GM20000 (cell line): ENCODE data around the gene FAM227B.

Source experiments
- DNase-seq: peaks from one replicate; pipeline ENCODE4 v3.0.0; 2012; ENCODE audit warnings: low spot score
- CTCF ChIP-seq: IDR thresholded peaks from 2 replicates; pipeline ENCODE4 v1.5.1; 2012; ENCODE audit warnings: mild to moderate bottlenecking, control low read depth; ENCODE audit errors: extremely low read depth, missing control alignments

Gene FAM227B

GRCh38 chr15:49293941-49294340, 326.7 kb downstream of the FAM227B start:
- TF ChIP-seq CTCF: no peak
- DNase-seq: no peak

- no peak for TF ChIP-seq CTCF
- DNase-seq: no peak
Measured at GRCh38 chr15:49290191-49290590, 330.4 kb downstream of the FAM227B start.

- no peak for TF ChIP-seq CTCF
- DNase-seq: no peak
Measured at GRCh38 chr15:49288391-49288790, 332.2 kb downstream of the FAM227B start.

- no peak for TF ChIP-seq CTCF
Measured at GRCh38 chr15:49287481-49287880, 333.1 kb downstream of the FAM227B start.

GRCh38 chr15:49286649-49287404, 333.8 kb downstream of the FAM227B start:
- TF ChIP-seq CTCF: no peak
- no peak for DNase-seq

More at GRCh38 chr15:49287481-49287880, 333.1 kb downstream of the FAM227B start:
- no peak for DNase-seq

- no peak for TF ChIP-seq CTCF
- DNase-seq: no peak
Measured at GRCh38 chr15:49282366-49282765, 338.3 kb downstream of the FAM227B start.

- no peak for DNase-seq
- TF ChIP-seq CTCF: no peak
Measured at GRCh38 chr15:49279521-49280456, 340.8 kb downstream of the FAM227B start.
